HepG2 (cell line): ENCODE results near the gene NXPH4. TPM values are rescaled to one million over a fixed set of nuclear protein-coding genes. Genes with fewer than 3 reads are reported as not detected.
A peak's percentile ranks its signal among the peaks of the same experiment; 100 is the strongest.

Experiments used
- DBP ChIP-seq: sonication (generic); formaldehyde crosslinking; IDR thresholded peaks from 2 replicates; pipeline ENCODE4 v1.4.0; 2020; ENCODE audit warnings: missing genetic modification reagents; ENCODE audit errors: not compliant biosample characterization
- ELF1 ChIP-seq: sonication (generic); formaldehyde crosslinking; IDR thresholded peaks from 2 replicates; pipeline ENCODE4 v1.4.0; 2020; ENCODE audit warnings: missing genetic modification reagents
- FOXJ3 ChIP-seq: sonication (generic); formaldehyde crosslinking; IDR thresholded peaks from 2 replicates; pipeline ENCODE4 v1.4.0; 2020; ENCODE audit warnings: missing genetic modification reagents, mild to moderate bottlenecking, borderline replicate concordance
- GABPB1 ChIP-seq: IDR thresholded peaks from 2 replicates; pipeline ENCODE4 v1.6.1; 2016; ENCODE audit warnings: mild to moderate bottlenecking, missing genetic modification reagents, moderate library complexity, missing compliant biosample characterization
- HNRNPLL ChIP-seq: fragments of 200-400 bp; formaldehyde crosslinking; IDR thresholded peaks from 2 replicates; pipeline ENCODE4 v1.6.1; 2017; ENCODE audit warnings: mild to moderate bottlenecking, low read depth, low read length; ENCODE audit not compliant: poor library complexity, severe bottlenecking
- KLF12 ChIP-seq: sonication (generic); formaldehyde crosslinking; IDR thresholded peaks from 2 replicates; pipeline ENCODE4 v1.4.0; 2020; ENCODE audit warnings: missing genetic modification reagents, borderline replicate concordance
- KMT2A ChIP-seq: sonication (generic); formaldehyde crosslinking; IDR thresholded peaks from 2 replicates; pipeline ENCODE4 v1.4.0; 2020; ENCODE audit warnings: missing genetic modification reagents
- NFYB ChIP-seq: sonication (generic); formaldehyde crosslinking; IDR thresholded peaks from 2 replicates; pipeline ENCODE4 v1.4.0; 2020; ENCODE audit warnings: missing genetic modification reagents
- NR2C2 ChIP-seq: sonication (generic); formaldehyde crosslinking; IDR thresholded peaks from 2 replicates; pipeline ENCODE4 v1.4.0; 2020; ENCODE audit warnings: missing genetic modification reagents, mild to moderate bottlenecking, moderate library complexity, borderline replicate concordance
- PAWR ChIP-seq: sonication (generic); formaldehyde crosslinking; IDR thresholded peaks from 2 replicates; pipeline ENCODE4 v1.4.0; 2020; ENCODE audit warnings: missing genetic modification reagents, mild to moderate bottlenecking, borderline replicate concordance
- POLR2A ChIP-seq, 2 experiments: IDR thresholded peaks; 2 replicates each; pipeline ENCODE4 v1.6.1; 2011; ENCODE audit warnings: low read depth in 2 of 2, low read length in 2 of 2, mild to moderate bottlenecking in 1 of 2, moderate library complexity in 1 of 2; ENCODE audit not compliant: insufficient read depth in 1 of 2
- PREB ChIP-seq: sonication (generic); formaldehyde crosslinking; IDR thresholded peaks from 2 replicates; pipeline ENCODE4 v1.4.0; 2020; ENCODE audit warnings: missing genetic modification reagents
- SP1 ChIP-seq, 2 experiments: fragments of 450-650 bp in 1 of 2; sonication (generic) in 1 of 2; formaldehyde crosslinking in 1 of 2; IDR thresholded peaks; 2 replicates each; pipeline versions ENCODE4 v1.4.0 to v1.6.1; 2016 to 2020; ENCODE audit warnings: missing genetic modification reagents in 1 of 2
- SP140L ChIP-seq: sonication (generic); formaldehyde crosslinking; IDR thresholded peaks from 2 replicates; pipeline ENCODE4 v1.4.0; 2020; ENCODE audit warnings: missing genetic modification reagents, borderline replicate concordance
- SRF ChIP-seq: IDR thresholded peaks from 2 replicates; pipeline ENCODE4 v1.6.1; 2011; ENCODE audit warnings: mild to moderate bottlenecking, low read depth, low read length, moderate library complexity
- TFAP4 ChIP-seq: sonication (generic); IDR thresholded peaks from 2 replicates; pipeline ENCODE4 v1.6.1; 2016; ENCODE audit warnings: low read depth, borderline replicate concordance
- THRA ChIP-seq: sonication (generic); formaldehyde crosslinking; IDR thresholded peaks from 2 replicates; pipeline ENCODE4 v1.4.0; 2020; ENCODE audit warnings: missing genetic modification reagents, borderline replicate concordance
- ZC3H4 ChIP-seq: sonication (generic); formaldehyde crosslinking; IDR thresholded peaks from 2 replicates; pipeline ENCODE4 v1.4.0; 2020; ENCODE audit warnings: missing genetic modification reagents, borderline replicate concordance
- ZFP82 ChIP-seq: sonication (generic); formaldehyde crosslinking; IDR thresholded peaks from 2 replicates; pipeline ENCODE4 v1.5.1; 2020; ENCODE audit warnings: mild to moderate bottlenecking, missing genetic modification reagents, borderline replicate concordance
- ZNF205 ChIP-seq: IDR thresholded peaks from 2 replicates; pipeline ENCODE4 v1.6.1; 2018; ENCODE audit warnings: missing biosample characterization, missing genetic modification reagents
- ZNF432 ChIP-seq: sonication (generic); formaldehyde crosslinking; IDR thresholded peaks from 2 replicates; pipeline ENCODE4 v1.5.0; 2020; ENCODE audit warnings: missing genetic modification reagents, mild to moderate bottlenecking, borderline replicate concordance
- ZNF546 ChIP-seq: sonication (generic); formaldehyde crosslinking; conservative IDR thresholded peaks from 2 replicates; pipeline ENCODE4 v1.8.1; 2023; ENCODE audit warnings: mild to moderate bottlenecking, missing genetic modification reagents
- ZNF563 ChIP-seq: sonication (generic); formaldehyde crosslinking; IDR thresholded peaks from 2 replicates; pipeline ENCODE4 v1.8.0; 2022; ENCODE audit warnings: mild to moderate bottlenecking, moderate library complexity, missing genetic modification reagents
- ZNF792 ChIP-seq: IDR thresholded peaks from 2 replicates; pipeline ENCODE4 v1.6.1; 2016
- ZNF879 ChIP-seq: sonication (generic); formaldehyde crosslinking; IDR thresholded peaks from 2 replicates; pipeline ENCODE4 v1.8.1; 2023; ENCODE audit warnings: missing genetic modification reagents
- ZSCAN25 ChIP-seq: sonication (generic); formaldehyde crosslinking; IDR thresholded peaks from 2 replicates; pipeline ENCODE4 v1.8.0; 2022; ENCODE audit warnings: mild to moderate bottlenecking, missing genetic modification reagents
- polyA plus RNA-seq, 8 experiments: library from polyadenylated mRNA; depleted of rRNA in 3 of 8; stranded (reverse) in 7 of 8; unstranded in 1 of 8; fragments of >200 nt; fragmentation: Illumina TruSeq in 4 of 8; extraction: Trizol in 4 of 8; gene quantifications; 2 replicates each; pipeline versions ENCODE4 v1.2.1 to v1.2.3, GENCODE V29; 2011 to 2016; ENCODE audit warnings: low read depth in 4 of 8, missing spikeins in 1 of 8, mixed read lengths in 1 of 8; ENCODE audit not compliant: insufficient read depth in 1 of 8
- total RNA-seq, 5 experiments: library from RNA; depleted of rRNA; stranded (reverse); fragments of >200 nt; fragmentation: Illumina TruSeq; extraction: Trizol; gene quantifications; 2 replicates each; pipeline ENCODE4 v1.2.3, GENCODE V29; 2016; ENCODE audit warnings: low read depth in 1 of 5

Gene NXPH4
- total and polyA plus RNA-seq, 2 of the 13 experiments (the other 11 are each of a cell fraction or from before 2014, with no cell fraction given): 0.13 TPM; not detected in 1

GRCh38 chr12:57216014-57216911 lies at the start of gene NXPH4 (continued):
- TF ChIP-seq NR2C2 (CRISPR knock-in tag): 0 out of 2 replicates have a peak, but pooled peaks have one; percentile 34
- 0 out of 2 replicates have a peak, but pooled peaks have one; percentile 26 for TF ChIP-seq KLF12 (CRISPR knock-in tag)
- no peak for TF ChIP-seq ZNF879 (CRISPR knock-in tag)
- no peak for TF ChIP-seq SP140L (CRISPR knock-in tag)
- no peak for TF ChIP-seq NFYB (CRISPR knock-in tag)
- TF ChIP-seq HNRNPLL: peak; percentile 13
- no peak for TF ChIP-seq ZNF546
- 0 out of 2 replicates have a peak, but pooled peaks have one; percentile 13 for TF ChIP-seq ZSCAN25 (CRISPR knock-in tag)
- TF ChIP-seq SRF: no peak
- 0 out of 2 replicates have a peak, but pooled peaks have one; percentile 63 for TF ChIP-seq ZNF563 (CRISPR knock-in tag)
- no peak for TF ChIP-seq THRA (CRISPR knock-in tag)
- no peak for TF ChIP-seq ZNF792 (CRISPR knock-in tag)
- TF ChIP-seq TFAP4: peak; percentile 7; the same call in 1 of the 2 replicates
- TF ChIP-seq PAWR (CRISPR knock-in tag): no peak
- TF ChIP-seq FOXJ3 (CRISPR knock-in tag): no peak
- TF ChIP-seq GABPB1: peak; percentile 43; the same call in 1 of the 2 replicates
- TF ChIP-seq ELF1 (CRISPR knock-in tag): no peak
- TF ChIP-seq ZC3H4 (CRISPR knock-in tag): no peak
- no peak for TF ChIP-seq ZNF205 (CRISPR knock-in tag)
- TF ChIP-seq POLR2A (IDR thresholded peaks at IDR 0.05; ENCODE audit: insufficient read depth in 1 of 2, low read depth in 2 of 2, low read length in 2 of 2): no peak
- TF ChIP-seq SP1 (IDR thresholded peaks at IDR 0.05): no peak
- 0 out of 2 replicates have a peak, but pooled peaks have one; percentile 17 for TF ChIP-seq SP1 (CRISPR knock-in tag; IDR thresholded peaks at IDR 0.05)
- TF ChIP-seq ZNF432: no peak
- no peak for TF ChIP-seq DBP
- TF ChIP-seq ZFP82: no peak
- no peak for TF ChIP-seq KMT2A (CRISPR knock-in tag)
- no peak for TF ChIP-seq PREB (CRISPR knock-in tag)
